DMS153 (cell line): ENCODE measurements around the gene RHBDL3.
"Not testable (repeated sequence)": the region's sequence is repeated elsewhere in the genome, so short reads cannot be mapped to it uniquely, and the experiment has no call there.

ENCODE experiments used
- DNase-seq: peaks from one replicate; lab custom pipeline; 2025; lab: John Stamatoyannopoulos, UW

Gene RHBDL3

DNA sequence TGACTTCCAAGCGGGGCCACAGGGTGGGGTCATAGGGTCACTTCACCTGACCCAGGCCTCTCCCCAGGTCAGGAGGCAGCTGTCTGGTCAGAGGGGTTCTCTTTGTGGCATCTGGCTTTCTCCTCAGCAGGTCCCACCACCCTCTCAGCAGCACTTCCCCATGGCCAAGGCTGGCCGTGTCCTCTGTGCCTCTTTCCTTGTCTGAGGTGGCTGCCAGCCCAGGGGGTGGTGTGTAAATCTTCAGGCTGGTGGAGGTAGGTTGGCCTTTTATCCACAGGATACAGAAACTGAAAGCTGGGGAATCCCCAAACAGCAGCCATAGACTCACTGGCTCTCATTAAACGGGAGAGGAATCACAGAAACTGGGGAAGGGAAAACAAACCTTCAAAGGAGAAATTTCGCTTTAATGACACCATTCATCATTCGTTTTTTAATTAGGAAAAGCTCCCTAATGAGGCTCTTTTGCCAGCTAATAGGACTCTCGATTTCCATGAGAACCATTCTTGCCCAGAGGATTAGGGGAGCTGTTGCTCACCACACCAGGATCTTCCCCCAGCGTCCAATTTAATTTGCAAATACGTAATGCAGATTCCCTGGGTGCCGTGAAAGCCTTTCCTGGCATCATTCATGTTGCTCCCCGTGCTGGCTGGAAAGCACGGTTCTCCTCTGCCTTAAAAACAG, 58.3 kb downstream of the RHBDL3 start:
- DNase-seq: no peak

- no peak for DNase-seq
Observed at GRCh38 chr17:32327911-32328310, 62.3 kb downstream of the RHBDL3 start.

GRCh38 chr17:32330147-32330546, 64.5 kb downstream of the RHBDL3 start:
- no peak for DNase-seq

GRCh38 chr17:32331243-32332040, 65.8 kb downstream of the RHBDL3 start:
- DNase-seq: no peak

DNA sequence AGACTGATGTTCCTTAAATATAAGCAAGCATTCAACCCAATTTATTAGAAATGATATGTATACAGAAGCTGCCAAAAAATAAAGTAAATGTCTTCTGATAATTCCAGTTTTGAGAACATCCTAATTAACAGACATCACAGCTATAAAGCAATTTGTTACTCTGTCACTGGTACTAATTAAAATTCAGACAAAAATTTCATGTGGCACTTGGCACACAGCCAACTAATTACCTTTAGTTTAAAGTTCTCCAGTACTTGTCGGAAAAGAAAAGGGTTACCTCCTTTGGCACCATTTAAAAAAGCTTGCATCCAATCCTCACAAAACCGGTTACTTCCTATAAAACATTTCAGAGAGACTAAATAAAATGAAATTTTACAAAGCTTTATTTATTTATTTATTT, 67.6 kb downstream of the RHBDL3 start:
- no peak for DNase-seq

DNA sequence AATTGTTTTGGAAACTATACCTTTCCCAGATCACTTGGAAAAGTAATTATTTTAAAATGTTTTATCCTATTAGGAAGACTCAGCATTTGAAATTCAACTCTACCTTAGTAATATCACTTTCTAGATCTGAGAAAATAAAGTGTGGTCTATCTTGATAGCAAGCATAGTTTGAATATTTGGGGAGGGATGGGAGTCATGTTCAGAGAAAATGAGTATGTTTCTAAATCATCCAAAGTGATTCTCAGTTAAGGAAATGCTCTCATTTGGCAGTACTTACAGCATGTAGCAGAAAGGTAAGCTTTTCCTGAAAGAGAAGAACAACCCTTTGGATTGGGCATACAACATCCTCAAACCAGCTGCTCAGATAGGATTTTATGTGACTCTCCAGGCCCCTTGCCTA, 69.4 kb downstream of the RHBDL3 start:
- no peak for DNase-seq

DNA sequence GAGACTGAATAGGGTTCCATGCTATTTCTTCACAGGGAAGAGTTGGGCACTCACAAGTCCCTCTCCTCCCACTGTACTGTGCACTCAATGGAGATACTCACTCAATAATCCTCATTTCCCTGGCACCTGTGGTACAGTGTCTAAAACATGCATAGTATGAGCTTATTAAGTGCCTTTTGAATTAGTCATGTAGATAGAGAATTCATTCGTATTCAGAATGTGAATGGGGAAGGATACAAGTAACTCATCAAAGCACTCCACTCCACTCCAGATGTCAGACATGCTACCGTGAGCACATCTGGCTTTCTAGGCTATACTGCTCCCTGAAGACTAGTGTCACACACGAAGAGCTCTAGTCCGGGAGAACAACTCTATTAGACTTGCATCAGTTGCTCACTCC, 70.1 kb downstream of the RHBDL3 start:
- no peak for DNase-seq

- no peak for DNase-seq
Observed at GRCh38 chr17:32341141-32341856, 75.7 kb downstream of the RHBDL3 start.

DNA sequence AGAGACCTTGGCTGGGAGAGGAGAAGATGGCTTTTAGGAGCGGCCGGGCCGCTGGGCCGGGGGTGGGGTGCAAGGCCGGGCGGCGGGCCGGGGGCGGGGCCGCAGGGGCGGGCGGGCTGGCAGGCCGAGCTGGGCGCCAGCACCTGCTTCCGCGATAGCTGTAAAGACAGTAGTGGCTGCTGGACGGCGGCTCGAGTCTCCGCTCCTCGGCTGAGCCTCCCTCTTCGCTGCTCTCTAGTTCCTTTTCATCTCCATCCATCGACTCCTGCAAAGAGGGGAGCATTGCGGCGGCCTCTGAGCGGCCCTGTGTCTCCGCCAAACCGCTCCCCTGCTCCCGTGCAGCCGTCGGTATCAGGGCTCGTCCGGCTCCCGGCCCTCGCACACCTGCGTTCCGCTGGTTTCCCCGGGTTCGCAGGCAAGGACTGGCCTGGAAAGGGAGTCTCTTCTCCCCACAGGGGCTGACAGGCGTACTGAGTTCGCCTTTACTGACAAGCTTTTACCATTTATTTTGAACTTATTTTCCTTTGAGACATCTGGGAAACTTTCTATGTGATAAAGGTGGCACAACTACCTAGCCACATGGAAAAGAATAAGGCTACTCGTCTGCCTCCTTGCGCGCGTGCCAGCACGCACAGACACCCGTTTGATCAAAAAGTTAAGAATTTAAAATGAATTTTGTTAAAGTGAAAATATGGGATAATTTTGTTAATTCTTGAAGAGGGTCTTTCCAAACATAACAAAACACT, 76.4 kb downstream of the RHBDL3 start, which contains the start of gene C17orf75:
Gene C17orf75, minus strand, starts transcription at position 317 of the 746 bp plus-strand sequence. Its CDS starts 34 bp downstream, at position 283.
- peak; percentile 11 for DNase-seq

GRCh38 chr17:32342603-32343325, 77.1 kb downstream of the RHBDL3 start:
- no peak for DNase-seq

- DNase-seq: no peak
Observed at GRCh38 chr17:32345951-32346600, 80.4 kb downstream of the RHBDL3 start.

GRCh38 chr17:32348483-32348800, 82.8 kb downstream of the RHBDL3 start:
- no peak for DNase-seq

DNA sequence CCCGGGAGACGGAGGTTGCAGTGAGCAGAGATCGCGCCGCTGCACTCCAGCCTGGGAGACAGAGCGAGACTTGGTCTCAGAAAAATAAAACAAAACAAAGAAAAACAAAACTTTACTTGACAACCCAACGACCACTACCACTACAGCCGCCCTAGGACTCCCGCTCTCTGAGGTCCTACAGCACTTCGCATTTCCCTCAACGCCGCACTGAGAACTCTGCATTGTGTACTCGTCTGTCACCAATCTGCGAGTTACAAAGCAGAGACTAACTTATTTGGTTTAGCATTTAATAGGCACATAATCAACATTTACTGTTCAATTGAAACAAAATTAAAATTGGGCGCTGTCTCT, 83.8 kb downstream of the RHBDL3 start:
- DNase-seq: no peak

DNA sequence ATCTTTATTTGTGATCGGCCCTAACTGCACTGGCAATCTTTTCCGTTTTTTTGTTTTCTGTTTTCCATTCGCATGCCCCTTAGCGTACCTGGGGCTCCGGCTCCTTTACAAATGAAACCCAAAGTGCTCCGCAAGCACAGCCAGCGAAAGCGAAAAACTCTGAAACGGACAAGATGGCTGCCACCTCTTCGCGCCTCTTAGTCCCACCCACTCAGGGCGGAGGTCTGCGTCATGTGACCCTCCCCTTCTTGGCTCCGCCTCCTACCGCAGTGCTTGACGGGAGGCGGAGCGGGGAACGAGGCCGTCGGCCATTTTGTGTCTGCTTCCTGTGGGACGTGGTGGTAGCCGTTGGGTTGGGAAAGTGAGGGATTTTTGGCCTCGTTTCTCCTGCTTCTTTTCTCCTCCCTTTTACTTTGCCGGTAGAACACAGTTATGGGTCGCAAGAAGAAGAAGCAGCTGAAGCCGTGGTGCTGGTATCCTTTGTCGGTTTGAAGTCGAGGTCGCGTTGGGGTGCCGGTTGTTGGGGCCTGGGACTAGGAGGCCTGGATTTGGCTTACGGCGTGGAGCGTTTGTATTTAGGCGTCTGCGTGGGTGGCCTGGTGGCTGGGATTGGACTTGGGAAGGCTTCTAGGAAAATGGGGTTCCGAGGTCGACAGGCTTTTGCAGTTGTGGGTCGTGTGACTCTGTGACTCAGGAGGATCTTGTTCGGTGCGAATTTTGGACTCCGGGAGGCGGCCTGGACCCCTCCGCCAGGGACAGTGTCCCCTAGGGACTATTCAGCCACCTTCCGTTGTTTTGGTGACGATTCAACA, 84.4 kb downstream of the RHBDL3 start, which contains the start of gene ZNF207:
Gene ZNF207, plus strand, starts transcription at position 304 of the 812 bp plus-strand sequence. Its CDS starts 129 bp downstream, at position 433.
- DNase-seq: peak; percentile 83

DNA sequence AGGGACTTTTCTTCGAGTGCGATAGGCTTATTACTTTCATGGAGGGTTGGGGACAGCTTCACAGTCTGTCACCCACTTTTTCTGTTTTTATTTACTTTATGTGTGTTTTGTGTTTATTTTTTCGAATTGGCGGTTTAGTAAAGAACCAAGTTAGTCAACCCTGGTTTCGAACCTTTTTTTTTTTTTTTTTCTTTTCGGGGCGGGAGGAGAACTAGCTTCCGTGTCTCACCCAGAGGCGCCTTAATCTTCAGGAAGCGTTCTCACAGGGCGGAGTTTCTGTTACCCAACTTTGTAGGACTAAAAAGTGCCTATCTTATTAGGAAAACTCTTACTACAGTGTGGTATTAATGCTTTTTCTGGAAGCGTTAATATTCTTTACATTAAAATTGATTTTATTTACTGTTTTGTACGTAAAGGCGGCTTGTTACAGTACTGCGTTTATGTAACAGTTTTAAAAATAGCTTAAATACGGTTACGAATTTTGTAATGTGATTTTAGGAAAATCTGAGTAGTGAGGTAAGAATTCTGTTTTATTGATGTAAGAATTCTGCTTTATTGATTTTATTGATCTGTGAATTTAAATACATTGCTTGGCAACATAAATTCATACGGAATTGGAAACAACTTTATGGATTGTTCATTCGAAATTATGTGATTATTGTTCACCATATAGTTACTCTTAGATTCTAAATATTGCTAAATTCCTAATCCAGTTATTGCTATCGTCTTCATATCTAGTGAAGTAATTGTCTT, 85.2 kb downstream of the RHBDL3 start:
- DNase-seq: peak; percentile 7

- DNase-seq: not testable (repeated sequence)
Observed at GRCh38 chr17:32352734-32353133, 87.1 kb downstream of the RHBDL3 start.

DNA sequence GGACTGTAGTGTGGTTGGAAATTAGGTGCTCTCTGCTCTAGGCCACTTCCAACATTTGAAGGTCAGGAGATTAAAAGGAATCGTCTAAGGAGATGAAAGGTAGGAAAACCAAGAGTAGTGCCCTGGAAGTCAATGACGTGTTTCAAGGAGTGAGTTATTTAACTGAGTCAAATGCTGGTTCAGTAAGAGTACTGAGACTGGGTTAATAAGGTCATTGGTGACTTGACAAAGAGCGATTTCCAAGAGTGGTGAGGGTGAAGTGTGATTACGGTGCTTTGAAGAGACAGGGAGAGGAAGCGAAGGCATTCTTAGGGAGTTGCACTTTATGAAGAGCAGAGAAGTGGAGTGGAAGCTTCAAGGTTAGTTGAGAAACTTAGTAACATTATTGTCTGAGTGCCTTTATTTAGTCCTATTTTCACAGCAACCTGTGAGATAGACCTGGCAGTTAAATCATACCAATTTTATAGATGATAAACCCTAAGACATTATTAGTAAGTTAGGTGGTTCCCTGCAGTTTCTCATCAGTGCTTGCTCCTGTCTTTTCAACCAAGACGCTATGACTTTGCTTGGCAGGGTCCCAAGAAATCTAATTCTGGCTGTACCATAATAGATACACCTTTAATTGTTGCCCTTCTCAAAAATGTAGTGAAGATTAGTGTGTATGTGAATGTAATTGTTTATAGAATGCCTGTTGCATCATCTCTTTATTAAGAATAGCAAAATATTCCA, 90.2 kb downstream of the RHBDL3 start:
- no peak for DNase-seq

GRCh38 chr17:32356378-32356743, 90.7 kb downstream of the RHBDL3 start:
- no peak for DNase-seq

DNA sequence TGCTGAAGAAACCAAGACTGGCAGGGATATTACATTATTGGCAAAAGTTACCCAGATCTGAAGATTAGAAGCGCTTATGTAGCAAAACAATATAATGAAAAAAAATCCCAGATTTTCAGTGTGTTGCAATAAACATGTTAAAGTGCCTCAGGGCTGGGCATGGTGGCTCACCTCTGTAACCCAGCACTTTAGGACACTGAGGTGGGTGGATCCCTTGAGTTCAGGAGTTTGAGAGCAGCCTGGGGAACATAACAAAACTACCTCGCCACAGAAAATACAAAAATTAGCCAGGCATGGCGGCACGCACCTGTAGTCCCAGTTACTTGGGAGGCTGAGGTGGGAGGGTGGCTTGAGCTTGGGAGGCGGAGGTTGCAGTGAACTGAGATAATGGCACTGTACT, 91.1 kb downstream of the RHBDL3 start:
- DNase-seq: no peak
